Pancreas (tissue), 10 donors: Measurements from ENCODE around the gene SYCN. TPM values are rescaled to one million over a fixed set of nuclear protein-coding genes. Genes with fewer than 3 reads are reported as not detected.

Source experiments
- ATAC-seq, 4 donors: fragments of 200-7000 bp; cut with Tn5 transposase; one replicate each; pipeline versions ENCODE4 v1.8.0 to v1.9.1; 2020; ENCODE audit warnings: mild to moderate bottlenecking in 4 of 4, moderate library complexity in 4 of 4
- DNase-seq, 6 donors: peaks; one replicate each; pipeline ENCODE4 v3.0.0-alpha.2; 2020
- FAIRE-seq: peaks from 2 replicates; lab custom pipeline; 2012; peaks lifted over from hg19 to GRCh38; lab: Jason Lieb, UNC
- H3K27ac ChIP-seq, 4 donors: fragments of 200-600 bp; sonication (generic); 1 replicate in 3 of 4; 2 replicates in 1 of 4; pipeline versions ENCODE4 v1.5.0 to v1.8.0; 2020
- H3K27me3 ChIP-seq, 4 donors: fragments of 200-600 bp; one replicate each; pipeline ENCODE4 v1.8.0; 2021
- H3K36me3 ChIP-seq, 3 donors: fragments of 200-600 bp; sonication (generic) in 1 of 3; one replicate each; pipeline versions ENCODE4 v1.5.0 to v1.8.0; 2020 to 2021
- H3K4me1 ChIP-seq, 3 donors: fragments of 200-600 bp; one replicate each; pipeline ENCODE4 v1.8.0; 2021
- H3K4me3 ChIP-seq, 4 donors: fragments of 200-600 bp; sonication (generic) in 2 of 4; one replicate each; pipeline versions ENCODE4 v1.5.0 to v1.8.0; 2020 to 2021
- H3K9me3 ChIP-seq, 4 donors: fragments of 200-600 bp; one replicate each; pipeline ENCODE4 v1.8.0; 2021
- CTCF ChIP-seq, 4 donors: fragments of 200-600 bp; sonication (generic) in 3 of 4; IDR thresholded peaks; one replicate each; pipeline versions ENCODE4 v1.5.0 to v1.8.0; 2021; ENCODE audit warnings: antibody characterized with exemption in 4 of 4
- WGBS, 2 donors: extraction: QIAGEN DNeasy Blood & Tissue Kit; methylation state at CpG; one replicate each; pipeline ENCODE4 v1.1.7; 2013; 5-methylcytosine and 5-hydroxymethylcytosine counted together
- intact Hi-C, 3 donors: fragments of 100-400 bp; cut with DNase I; formaldehyde crosslinking; loops; one replicate each; pipeline versions ENCODE4 v1.11.1 to v1.14.2; 2022
- polyA plus RNA-seq, 2 donors: library from polyadenylated mRNA; stranded (reverse); fragments of 200-250 nt; gene quantifications; one replicate each; pipeline ENCODE4 v1.2.3, GENCODE V29; 2013
- total RNA-seq, 6 donors: library from RNA; stranded (reverse); fragmentation: NEBNext Ultra II Directional in 4 of 6; extraction: Animal tissue kit (Norgen Biotek cat#: 25700) in 4 of 6; gene quantifications; one replicate each; pipeline versions ENCODE4 v1.2.1 to v1.2.4, GENCODE V29; 2021 to 2023
- donor health status: healthy with polysubstance abuse.
- donor health status: DM: no; HTN: no; CAD: no; lungs with moderate emphysema.
- donor health status: DM: no; HTN: no; CAD: no.
- donor health status: control.
- donor health status: control.
- donor health status: Bipolar disorder and iron deficiency.
- donor health status: DM: yes; HTN: yes; CAD: no.
- donor health status: DM: no; HTN: no; CAD: no.
- donor health status: DM: no; HTN: no; CAD: no.
- donor health status: DM: yes; HTN: yes; CAD: no.

Gene SYCN
- total and polyA plus RNA-seq, 8 donors, result 1,282 to 3,883 (median 2,379) TPM

- H3K4me3 ChIP-seq, result peak within 1 kb of the TSS in 1 of 4 donors; percentile 32
- ATAC-seq, result no peak
Measured at GRCh38 chr19:39196860-39197562, 7.1 kb downstream of the SYCN start, which contains the start of gene NCCRP1. TSS of gene NCCRP1 (plus strand) at chr19:39196964. CDS start at chr19:39196983, 19 bp downstream.

GRCh38 chr19:39196320-39196719, 7.7 kb downstream of the SYCN start:
- no peak for TF ChIP-seq CTCF (IDR thresholded peaks at IDR 0.05)
- H3K4me1 ChIP-seq, result peaks cover 7 to 24% (median 10%) of the 10 kb centered on the region in 3 donors
- H3K27ac ChIP-seq, result peak overlapping the region in 3 of 4 donors; percentile 50 to 60 (median 58)
- FAIRE-seq (no peak), DNase-seq (peak in 2 of 6 donors; percentile 33 to 62), ATAC-seq (no peak)
- H3K27me3 ChIP-seq, result no peaks in the 10 kb centered on the region
- 12 to 16% methylated on average over 7 of the region's 7 CpGs for WGBS, 2 donors
- no peaks in the 10 kb centered on the region for H3K36me3 ChIP-seq
- H3K4me3 ChIP-seq, result no peak overlapping the region
- no peaks in the 10 kb centered on the region for H3K9me3 ChIP-seq
- intact Hi-C loops, result no loop called here

More at GRCh38 chr19:39196860-39197562, 7.1 kb downstream of the SYCN start, which contains the start of gene NCCRP1:
- intact Hi-C loops, result no loop called here
- WGBS, 2 donors, result 5 to 6% methylated on average over 47 to 51 of the region's 51 CpGs
- no peaks in the 10 kb centered on the region for H3K9me3 ChIP-seq
- TF ChIP-seq CTCF (IDR thresholded peaks at IDR 0.05), result no peak
- no peaks in the 10 kb centered on the region for H3K27me3 ChIP-seq
- peak; percentile 48 to 83 (median 66) for DNase-seq
- FAIRE-seq, result no peak
- H3K27ac ChIP-seq, result peak within 1 kb of the TSS; percentile 38 to 60 (median 54)
- H3K36me3 ChIP-seq, result no peaks in the 10 kb centered on the region
- peaks cover 7 to 24% (median 10%) of the 10 kb centered on the region in 3 donors for H3K4me1 ChIP-seq

GRCh38 chr19:39195755-39196154, 8.3 kb downstream of the SYCN start:
- peaks cover 7 to 24% (median 10%) of the 10 kb centered on the region in 3 donors for H3K4me1 ChIP-seq
- DNase-seq (peak in 3 of 6 donors; percentile 43 to 72 (median 49)), ATAC-seq (peak in 2 of 4 donors; percentile 7 to 25), FAIRE-seq (no peak)
- no peak for TF ChIP-seq CTCF (IDR thresholded peaks at IDR 0.05)
- no peak overlapping the region for H3K4me3 ChIP-seq
- H3K9me3 ChIP-seq, result no peaks in the 10 kb centered on the region
- H3K36me3 ChIP-seq, result no peaks in the 10 kb centered on the region
- intact Hi-C loops, result no loop called here
- peak overlapping the region; percentile 38 to 60 (median 54) for H3K27ac ChIP-seq
- no peaks in the 10 kb centered on the region for H3K27me3 ChIP-seq
- 20% methylated on average over 5 to 9 of the region's 9 CpGs for WGBS, 2 donors

GRCh38 chr19:39194832-39195542, 9.1 kb downstream of the SYCN start:
- 38 to 41% methylated on average over 9 of the region's 9 CpGs for WGBS, 2 donors
- no peak for FAIRE-seq

More at GRCh38 chr19:39194832-39195542, 9.1 kb downstream of the SYCN start:
- DNase-seq (peak in 2 of 6 donors; percentile 33 to 69), ATAC-seq (peak in 3 of 4 donors; percentile 5 to 10 (median 9))
- intact Hi-C loops, result no loop called here
- Histone ChIP-seq H3K4me1 (peaks cover 7 to 24% (median 10%) of the 10 kb centered on the region in 3 donors), H3K9me3 (no peaks in the 10 kb centered on the region), H3K36me3 (no peaks in the 10 kb centered on the region), H3K4me3 (no peak overlapping the region), H3K27me3 (no peaks in the 10 kb centered on the region), H3K27ac (peak overlapping the region; percentile 38 to 60 (median 54))
- no peak for TF ChIP-seq CTCF (IDR thresholded peaks at IDR 0.05)
